CD1c-positive myeloid dendritic cell (primary cell): ENCODE results near the gene ALS2CL.

Experiments
- DNase-seq: peaks from one replicate; pipeline ENCODE4 v3.0.0-alpha.2; 2016; ENCODE audit errors: extremely low spot score

ALS2CL gene

GRCh38 chr3:46676601-46677410 lies 16.7 kb downstream of the ALS2CL start:
- no peak for DNase-seq

DNA sequence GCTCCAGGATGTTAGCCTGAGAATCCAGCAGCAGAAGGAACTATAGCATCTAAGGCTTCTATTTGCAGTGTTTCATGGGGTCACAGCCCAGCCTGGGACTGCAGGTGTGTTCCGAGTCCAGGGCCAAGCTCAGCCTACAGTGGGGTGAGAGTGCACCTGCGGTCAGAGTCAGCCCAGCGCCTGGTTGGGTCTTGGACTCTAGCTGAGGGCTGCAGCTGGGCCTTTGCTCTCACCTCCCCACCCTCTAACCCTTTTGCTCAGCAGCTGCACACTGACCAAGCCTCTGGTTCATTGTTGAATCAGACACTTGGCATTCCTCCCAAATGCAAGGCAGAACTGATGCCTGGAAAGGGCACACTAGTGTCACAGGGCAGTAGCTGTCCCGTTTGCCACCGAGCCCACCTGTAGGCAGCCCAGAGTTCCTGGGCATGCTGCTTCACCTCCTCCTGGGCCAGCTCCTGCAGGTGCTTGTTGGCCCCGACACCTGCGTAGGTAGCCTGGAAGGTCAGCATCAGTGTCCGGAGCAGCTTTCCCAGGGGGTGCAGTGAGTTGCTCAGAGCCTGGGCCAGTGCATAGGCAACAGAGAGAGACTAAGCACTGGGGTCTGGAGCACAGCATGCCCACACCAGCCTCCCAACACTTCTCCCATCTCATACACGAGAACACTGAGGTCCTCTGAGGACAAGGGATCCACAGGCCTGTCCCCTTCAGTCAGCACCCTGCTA lies 17.5 kb downstream of the ALS2CL start:
- DNase-seq, result no peak

DNA sequence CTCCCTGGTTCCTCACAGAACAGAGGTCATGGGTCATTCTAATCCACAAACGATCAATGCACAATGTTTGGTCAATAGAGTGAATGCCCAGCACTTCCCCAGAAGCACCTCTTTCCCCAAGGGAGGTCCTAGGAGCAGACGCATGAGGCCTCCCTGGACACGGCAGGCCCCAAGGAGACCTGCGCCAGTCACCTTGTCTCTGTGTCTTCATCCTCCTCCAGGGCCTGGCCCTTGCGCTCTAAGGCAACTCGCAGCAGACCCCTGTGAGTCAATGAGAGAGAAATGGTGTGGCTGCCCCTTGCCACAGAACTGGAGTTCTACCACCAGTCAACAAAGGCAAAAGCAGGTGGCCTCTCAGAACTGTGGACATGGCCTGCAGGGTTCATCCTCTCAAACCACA lies 18.1 kb downstream of the ALS2CL start:
- no peak for DNase-seq

DNA sequence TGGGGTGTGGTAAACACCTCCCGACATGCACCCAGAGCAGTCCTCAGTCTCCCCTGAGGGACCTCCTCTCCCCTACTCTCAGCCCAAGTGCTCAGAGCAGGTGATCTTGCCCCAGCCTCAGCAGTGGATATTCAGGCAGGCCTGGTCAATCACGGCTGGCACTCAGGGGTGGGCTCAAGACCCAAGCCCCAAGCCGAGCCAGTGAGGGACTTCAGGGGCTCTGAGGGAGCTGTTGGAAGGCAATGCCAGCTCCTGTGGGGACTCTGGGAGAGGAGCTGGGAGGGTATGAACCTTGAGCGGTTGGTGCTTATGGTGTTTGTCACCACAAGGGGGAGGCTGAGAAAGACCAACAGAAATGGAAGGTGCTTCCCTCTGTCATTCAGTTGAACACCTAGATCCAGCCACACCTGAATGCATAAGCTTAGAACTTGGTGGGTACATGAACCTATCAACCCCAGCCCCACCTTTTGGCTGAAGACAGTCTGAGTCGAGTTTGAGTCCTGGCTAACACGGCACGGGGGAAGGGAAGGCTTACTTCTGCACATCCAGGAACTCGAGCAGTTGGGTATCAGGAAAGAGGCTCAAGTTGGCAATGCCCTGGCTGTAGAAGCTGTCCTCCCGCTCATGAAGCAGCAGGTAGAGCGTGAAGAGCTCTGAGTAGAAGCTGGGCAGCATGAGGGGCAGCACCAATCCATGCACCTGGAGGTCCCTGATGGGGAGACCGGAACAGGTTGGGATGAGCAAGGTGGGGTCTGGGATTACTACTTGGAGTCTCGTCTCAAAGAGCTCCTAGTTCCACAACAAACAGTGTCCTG lies 19.2 kb downstream of the ALS2CL start:
- no peak for DNase-seq

GRCh38 chr3:46673151-46674030 lies 20.1 kb downstream of the ALS2CL start:
- no peak for DNase-seq

- DNase-seq, result no peak
These were observed 21.2 kb downstream of the ALS2CL start for GRCh38 chr3:46672349-46672695.

GRCh38 chr3:46671541-46672348 lies 21.7 kb downstream of the ALS2CL start:
- no peak for DNase-seq

DNA sequence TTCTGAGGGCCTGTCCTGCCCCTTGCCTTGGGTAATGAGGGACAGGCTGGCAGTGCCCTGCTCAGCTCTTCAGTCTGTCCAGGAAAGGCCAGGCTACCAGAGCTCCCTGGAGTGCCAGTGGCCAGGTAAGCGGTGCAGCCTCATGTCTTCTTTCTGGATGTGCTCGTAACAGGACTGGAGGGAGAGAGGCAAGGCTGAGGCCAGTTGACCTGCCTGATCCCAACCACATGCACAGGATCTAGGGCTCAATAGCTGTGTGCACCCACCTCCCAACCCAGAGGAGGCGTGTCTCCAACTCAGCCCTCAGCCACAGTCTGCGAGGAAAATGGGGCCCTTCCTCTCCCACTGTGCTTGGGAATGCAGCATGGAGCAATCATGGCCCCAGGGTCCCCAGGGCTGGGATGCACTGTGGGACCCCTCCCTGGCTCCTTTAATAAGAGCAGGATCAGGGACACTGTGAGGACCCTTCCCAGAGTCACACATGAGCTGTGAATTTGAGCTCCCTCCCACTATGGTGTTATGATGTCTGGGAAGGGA lies 22.5 kb downstream of the ALS2CL start:
- DNase-seq, result no peak

- no peak for DNase-seq
These were observed 23.2 kb downstream of the ALS2CL start for GRCh38 chr3:46670000-46670890.

- DNase-seq, result no peak
These were observed 24.1 kb downstream of the ALS2CL start for GRCh38 chr3:46669191-46669999.

DNA sequence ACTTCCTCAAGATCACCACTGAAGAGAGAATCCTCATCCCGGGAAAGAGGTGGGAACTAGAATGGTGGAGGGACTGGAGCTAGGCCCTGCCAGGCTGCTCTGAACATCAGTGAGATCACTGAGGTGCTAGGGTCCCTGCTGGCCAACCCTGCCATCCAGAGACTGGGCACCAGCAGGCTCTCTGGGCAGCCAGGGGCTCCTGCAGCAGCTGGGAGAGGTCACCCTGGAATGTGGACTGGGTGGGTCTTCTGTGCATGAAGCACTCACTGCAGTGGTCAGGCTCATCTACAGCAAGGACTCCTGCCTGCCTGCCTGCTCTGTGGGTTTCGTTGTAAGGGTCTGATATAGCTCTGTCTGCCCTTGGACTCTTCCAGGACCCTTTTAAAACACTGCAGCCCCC lies 24.9 kb downstream of the ALS2CL start:
- no peak for DNase-seq

- DNase-seq, result no peak
These were observed 25.4 kb downstream of the ALS2CL start for GRCh38 chr3:46668116-46668515.

DNA sequence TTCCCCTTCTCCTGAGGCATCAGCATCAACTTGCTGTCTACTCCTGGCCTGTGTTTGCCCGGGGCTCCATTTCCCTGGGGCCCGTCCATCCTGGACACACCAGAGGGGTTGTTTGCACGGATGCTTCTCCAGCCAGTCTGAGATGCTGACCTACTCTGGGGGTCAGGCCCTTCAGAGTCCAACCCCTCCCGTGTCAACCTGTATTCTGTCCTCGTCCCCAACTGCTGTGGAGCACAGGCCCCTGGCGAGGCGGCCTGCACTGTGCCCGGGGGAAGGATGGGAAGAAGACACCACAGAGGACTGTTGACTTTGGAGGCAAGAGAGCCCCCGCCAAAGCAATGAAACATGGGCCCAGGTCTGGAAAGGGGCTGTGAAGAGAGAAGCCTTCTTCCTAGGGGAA lies 25.8 kb downstream of the ALS2CL start:
- no peak for DNase-seq

DNA sequence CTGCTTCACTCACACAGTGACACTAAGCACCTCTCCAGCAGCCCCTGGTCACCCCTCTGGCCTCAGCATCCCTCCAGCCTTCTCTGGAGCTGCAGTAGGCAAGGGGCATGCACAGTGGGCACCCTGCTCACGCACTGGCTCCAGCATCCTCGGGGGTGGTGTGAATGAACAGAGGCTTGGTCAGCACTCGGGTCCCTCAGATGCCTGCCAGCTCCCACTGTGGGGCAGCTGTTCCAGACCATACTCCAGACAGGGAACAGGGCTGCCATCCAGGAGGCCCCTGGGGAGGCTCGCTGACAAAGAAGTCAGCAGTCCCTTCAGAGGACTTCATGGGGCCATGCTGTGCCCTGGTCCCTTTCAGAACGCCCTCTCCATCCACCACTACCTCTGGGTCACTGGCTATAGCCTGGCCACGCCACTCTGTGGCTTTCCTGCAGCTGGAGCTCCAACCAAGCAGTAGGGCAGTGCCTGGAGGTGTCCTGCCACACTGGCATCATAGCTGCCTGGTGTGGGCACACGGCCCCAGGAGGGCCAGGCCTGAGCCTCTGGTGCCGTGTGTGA lies 26.3 kb downstream of the ALS2CL start:
- DNase-seq, result no peak

DNA sequence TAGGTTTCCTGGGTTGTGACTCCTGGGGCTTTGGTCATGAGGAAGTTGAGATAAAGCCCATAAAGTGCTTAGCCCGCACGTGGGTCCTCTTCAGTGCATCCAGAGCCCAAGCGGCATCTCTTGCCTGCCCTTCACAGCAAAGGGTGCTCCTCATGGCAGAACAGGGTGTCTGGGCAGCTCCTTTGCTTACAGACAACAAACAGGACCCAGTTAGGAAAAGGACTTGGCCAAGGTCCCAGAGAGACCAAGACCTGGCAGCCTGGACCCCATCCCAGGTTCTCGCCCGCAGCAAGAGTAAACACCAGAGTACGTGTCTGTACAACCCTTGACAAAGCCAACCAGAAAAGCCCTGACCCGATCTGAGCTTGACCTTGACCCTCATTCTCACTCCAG lies 27.0 kb downstream of the ALS2CL start:
- no peak for DNase-seq

DNA sequence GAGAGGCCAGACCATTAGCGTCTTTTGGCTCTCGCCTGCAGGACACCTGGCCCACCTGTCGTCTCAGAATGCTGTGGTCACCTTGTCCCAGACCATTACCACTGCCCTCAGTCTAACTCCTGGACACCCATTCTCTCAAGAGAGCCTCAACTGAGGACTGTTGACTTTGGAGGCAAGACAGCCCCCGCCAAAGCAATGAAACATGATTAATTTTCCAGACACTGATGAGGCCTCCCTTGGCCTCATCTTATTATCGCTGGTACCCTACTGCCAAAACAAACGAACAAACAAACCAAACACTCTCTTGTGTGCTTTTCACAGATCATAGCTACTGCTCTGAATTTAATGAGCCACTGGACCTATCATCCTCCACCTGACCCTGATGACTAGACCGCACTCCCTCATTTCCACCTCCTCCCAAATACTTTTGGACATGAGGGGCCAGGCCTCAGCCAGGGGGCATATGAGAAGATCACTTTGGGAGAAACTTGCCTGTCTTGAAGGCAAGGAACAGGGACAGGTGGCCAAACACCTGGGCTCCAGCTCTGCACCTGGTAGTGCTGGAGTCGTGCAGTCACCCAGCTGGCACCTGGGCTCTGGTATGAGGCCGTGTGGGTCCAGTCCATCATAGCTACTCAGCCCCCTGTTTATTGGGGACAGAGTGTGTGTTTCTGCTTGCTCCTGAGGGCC lies 27.6 kb downstream of the ALS2CL start:
- no peak for DNase-seq

DNA sequence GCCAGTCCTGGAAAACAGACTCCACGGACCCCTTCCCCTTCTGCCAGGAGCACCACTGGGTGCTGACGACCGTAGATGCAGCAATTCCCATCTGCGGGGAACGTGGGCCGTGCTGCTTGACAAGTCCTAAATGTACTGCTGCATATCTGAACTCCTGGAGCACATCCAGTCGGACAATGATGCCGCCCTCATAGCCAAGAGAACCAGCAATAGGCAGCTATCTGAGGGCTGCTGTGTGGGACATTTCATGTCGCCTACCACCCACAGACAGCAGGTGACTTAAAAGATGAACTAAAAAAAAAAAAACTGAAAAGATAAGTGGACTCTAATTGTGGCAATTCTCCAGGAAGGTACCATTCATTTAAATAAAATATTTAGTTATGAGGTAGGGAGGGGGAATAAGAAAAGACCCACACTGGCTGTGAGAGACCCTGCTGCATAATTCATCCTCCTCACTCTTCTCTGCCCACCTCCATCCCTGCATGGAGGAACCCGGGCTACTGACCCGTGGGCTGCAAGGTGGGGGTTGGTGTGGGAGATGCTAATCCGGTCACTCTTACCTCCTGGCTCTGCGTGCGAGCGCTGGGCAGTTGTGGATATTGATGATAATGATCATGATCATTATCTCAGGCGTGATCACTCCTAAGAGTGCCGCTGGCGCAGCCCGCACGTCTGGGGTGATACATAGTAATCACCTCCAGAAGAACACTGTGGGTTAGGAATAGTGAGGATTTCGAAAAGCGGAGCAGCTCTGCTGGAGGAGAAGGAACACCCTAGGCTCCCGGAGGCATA lies 28.3 kb downstream of the ALS2CL start:
- DNase-seq, result no peak
